Lung (tissue), 12 donors: Measurements from ENCODE around the gene INO80D. TPM values are rescaled to one million over a fixed set of nuclear protein-coding genes. Genes with fewer than 3 reads are reported as not detected.
A peak's percentile ranks its signal among the peaks of the same experiment; 100 is the strongest.

ENCODE experiments used
- ATAC-seq: fragments of 200-7000 bp; cut with Tn5 transposase; one replicate; pipeline ENCODE4 v1.9.1; 2020; ENCODE audit warnings: moderate number of reproducible peaks; ENCODE audit not compliant: insufficient read depth, low FRiP score
- DNase-seq, 3 donors: peaks; one replicate each; pipeline ENCODE4 v3.0.0-alpha.2; 2013 to 2017
- H3K27ac ChIP-seq, 2 donors: one replicate each; pipeline ENCODE4 v1.5.1; 2013; ENCODE audit warnings: mild to moderate bottlenecking in 2 of 2, moderate library complexity in 2 of 2, control low read depth in 1 of 2, inconsistent platforms in 1 of 2, low read depth in 1 of 2, low read length in 1 of 2
- H3K27me3 ChIP-seq, 3 donors: one replicate each; pipeline ENCODE4 v1.5.1; 2013; ENCODE audit warnings: low read length in 2 of 3; ENCODE audit not compliant: control insufficient read depth in 3 of 3, insufficient read depth in 3 of 3
- H3K36me3 ChIP-seq, 4 donors: one replicate each; pipeline ENCODE4 v1.5.1; 2013; ENCODE audit warnings: low read length in 4 of 4, mild to moderate bottlenecking in 1 of 4, moderate library complexity in 1 of 4; ENCODE audit not compliant: control insufficient read depth in 4 of 4, insufficient read depth in 4 of 4
- H3K4me1 ChIP-seq, 5 donors: one replicate each; pipeline ENCODE4 v1.5.1; 2013; ENCODE audit warnings: low read length in 5 of 5, mild to moderate bottlenecking in 2 of 5, moderate library complexity in 1 of 5; ENCODE audit not compliant: control insufficient read depth in 5 of 5, insufficient read depth in 5 of 5
- H3K4me3 ChIP-seq: one replicate; pipeline ENCODE4 v1.5.1; 2013; ENCODE audit warnings: mild to moderate bottlenecking, control low read depth, moderate library complexity
- H3K9ac ChIP-seq, 2 donors: one replicate each; pipeline ENCODE4 v1.5.1; 2013; ENCODE audit warnings: low read length in 2 of 2, control low read depth in 1 of 2; ENCODE audit not compliant: insufficient read depth in 1 of 2
- H3K9me3 ChIP-seq, 4 donors: one replicate each; pipeline ENCODE4 v1.5.1; 2013; ENCODE audit warnings: low read length in 3 of 4, mild to moderate bottlenecking in 1 of 4, moderate library complexity in 1 of 4; ENCODE audit not compliant: control insufficient read depth in 4 of 4, insufficient read depth in 3 of 4
- WGBS, 2 donors: extraction: QIAGEN DNeasy Blood & Tissue Kit; methylation state at CpG; one replicate each; pipeline ENCODE4 v1.1.7; 2013; 5-methylcytosine and 5-hydroxymethylcytosine counted together
- polyA plus RNA-seq, 2 donors: library from polyadenylated mRNA; stranded (reverse); fragments of 200-250 nt; gene quantifications; one replicate each; pipeline ENCODE4 v1.2.1, GENCODE V29; 2013
- total RNA-seq, 2 donors: library from RNA; depleted of rRNA in 1 of 2; stranded (reverse); fragments of >200 nt in 1 of 2; gene quantifications; one replicate each; pipeline ENCODE4 v1.2.1, GENCODE V29; 2014 to 2021
- TF ChIP-seq, protein P1 (sequence below): IDR thresholded peaks from 2 replicates; pipeline ENCODE4 v1.5.1; 2012; ENCODE audit warnings: mild to moderate bottlenecking; ENCODE audit errors: control extremely low read depth, extremely low read depth
- donor health status: control.
- donor health status: control.
- donor health status: Bipolar disorder and iron deficiency.
- donor health status: healthy.
- donor health status: DM: yes; HTN: yes; CAD: no.

The INO80D gene
- total and polyA plus RNA-seq, 4 donors, result 1.9 to 33.5 (median 13.7) TPM

DNA sequence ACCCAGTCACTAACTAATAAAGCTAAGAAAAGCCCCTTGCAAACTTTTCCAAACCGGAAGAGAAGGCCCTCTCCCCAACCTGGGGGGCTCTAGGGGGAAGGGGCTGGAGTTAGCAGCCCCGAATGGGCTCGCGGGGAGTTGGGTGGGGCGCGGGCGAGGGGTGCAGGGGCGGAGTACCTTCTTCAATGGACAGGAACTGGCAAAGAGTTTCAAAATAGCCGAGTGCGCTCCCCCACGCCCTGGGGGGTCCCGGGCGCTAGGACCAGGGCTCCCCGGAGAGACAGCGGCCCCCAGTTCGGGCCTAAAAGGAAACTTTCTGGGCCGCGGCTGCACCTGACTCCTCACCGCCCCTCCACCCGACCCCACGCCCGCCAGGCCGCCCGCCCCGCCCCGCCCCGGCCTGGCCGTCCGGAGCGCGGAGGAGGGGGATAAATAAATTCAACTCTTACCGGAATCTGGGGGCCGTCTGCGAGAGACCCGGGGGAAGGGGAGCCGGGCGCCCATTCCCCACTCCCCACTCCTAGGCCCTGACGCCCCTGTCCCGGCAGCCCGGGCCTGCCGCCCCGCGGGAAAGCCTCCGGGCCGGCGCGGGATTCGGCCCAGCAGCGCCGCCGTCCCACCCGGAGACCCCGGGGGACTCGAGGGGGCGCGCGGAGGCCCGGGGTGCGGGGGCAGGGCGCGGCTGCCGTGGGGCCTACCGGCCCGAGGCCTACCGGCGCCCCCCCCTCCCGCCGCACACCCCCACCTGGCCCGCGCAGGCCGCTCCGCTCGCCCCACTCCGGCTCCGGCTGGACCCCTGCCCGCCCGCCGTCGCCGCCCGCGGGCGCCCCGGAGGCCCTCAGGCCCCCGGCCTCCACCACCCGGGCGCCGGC, 868 bp downstream of the INO80D start:
- H3K36me3 ChIP-seq, result peaks cover 0 to 5% (median 0%) of the 10 kb centered on the region in 4 donors
- DNase-seq, result peak in 2 of 3 donors; percentile 45 to 50
- H3K4me1 ChIP-seq, result peaks cover 0 to 19% (median 6%) of the 10 kb centered on the region in 5 donors
- TF ChIP-seq, protein P1, sequence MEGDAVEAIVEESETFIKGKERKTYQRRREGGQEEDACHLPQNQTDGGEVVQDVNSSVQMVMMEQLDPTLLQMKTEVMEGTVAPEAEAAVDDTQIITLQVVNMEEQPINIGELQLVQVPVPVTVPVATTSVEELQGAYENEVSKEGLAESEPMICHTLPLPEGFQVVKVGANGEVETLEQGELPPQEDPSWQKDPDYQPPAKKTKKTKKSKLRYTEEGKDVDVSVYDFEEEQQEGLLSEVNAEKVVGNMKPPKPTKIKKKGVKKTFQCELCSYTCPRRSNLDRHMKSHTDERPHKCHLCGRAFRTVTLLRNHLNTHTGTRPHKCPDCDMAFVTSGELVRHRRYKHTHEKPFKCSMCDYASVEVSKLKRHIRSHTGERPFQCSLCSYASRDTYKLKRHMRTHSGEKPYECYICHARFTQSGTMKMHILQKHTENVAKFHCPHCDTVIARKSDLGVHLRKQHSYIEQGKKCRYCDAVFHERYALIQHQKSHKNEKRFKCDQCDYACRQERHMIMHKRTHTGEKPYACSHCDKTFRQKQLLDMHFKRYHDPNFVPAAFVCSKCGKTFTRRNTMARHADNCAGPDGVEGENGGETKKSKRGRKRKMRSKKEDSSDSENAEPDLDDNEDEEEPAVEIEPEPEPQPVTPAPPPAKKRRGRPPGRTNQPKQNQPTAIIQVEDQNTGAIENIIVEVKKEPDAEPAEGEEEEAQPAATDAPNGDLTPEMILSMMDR, result no peak
- H3K4me3 ChIP-seq, result peak overlapping the region; percentile 81
- WGBS, 2 donors, result 0 to 1% methylated on average over 48 to 88 of the region's 88 CpGs
- ATAC-seq, result peak; percentile 23
- peak overlapping the region; percentile 98 to 100 for H3K27ac ChIP-seq
- H3K27me3 ChIP-seq, result no peaks in the 10 kb centered on the region
- peak overlapping the region; percentile 82 to 83 for H3K9ac ChIP-seq
- H3K9me3 ChIP-seq, result no peaks in the 10 kb centered on the region

DNA sequence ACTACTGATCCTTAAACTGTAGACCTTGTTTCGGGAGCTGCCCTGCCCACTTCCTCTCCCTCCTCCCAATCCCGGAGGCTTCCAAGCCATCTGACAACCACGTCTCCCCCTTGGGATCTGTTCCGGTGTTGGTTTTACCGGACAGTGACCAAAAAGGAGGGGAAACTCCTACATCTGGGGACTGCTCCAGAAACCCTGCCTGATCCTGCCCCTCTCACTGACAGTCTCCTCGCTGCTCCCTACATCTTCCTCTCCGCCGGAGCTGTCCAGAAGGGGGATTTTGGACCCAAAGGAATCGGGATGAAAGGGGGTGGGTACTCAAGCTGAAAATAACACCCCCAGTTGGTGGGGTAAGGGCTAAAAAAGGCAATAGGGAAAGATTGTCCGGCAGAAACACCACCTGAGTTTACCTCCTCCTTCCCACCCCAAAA, 1.5 kb downstream of the INO80D start:
- TF ChIP-seq, protein P1, result no peak
- peak overlapping the region; percentile 98 to 100 for H3K27ac ChIP-seq
- ATAC-seq (no peak), DNase-seq (peak; percentile 77 to 91 (median 81))
- peak overlapping the region; percentile 82 to 83 for H3K9ac ChIP-seq
- peak overlapping the region; percentile 81 for H3K4me3 ChIP-seq
- peaks cover 0 to 3% (median 0%) of the 10 kb centered on the region in 4 donors for H3K36me3 ChIP-seq
- 0% methylated on average over 10 of the region's 10 CpGs for WGBS, 2 donors
- H3K9me3 ChIP-seq, result no peaks in the 10 kb centered on the region
- peaks cover 0 to 19% (median 6%) of the 10 kb centered on the region in 5 donors for H3K4me1 ChIP-seq
- H3K27me3 ChIP-seq, result no peaks in the 10 kb centered on the region

DNA sequence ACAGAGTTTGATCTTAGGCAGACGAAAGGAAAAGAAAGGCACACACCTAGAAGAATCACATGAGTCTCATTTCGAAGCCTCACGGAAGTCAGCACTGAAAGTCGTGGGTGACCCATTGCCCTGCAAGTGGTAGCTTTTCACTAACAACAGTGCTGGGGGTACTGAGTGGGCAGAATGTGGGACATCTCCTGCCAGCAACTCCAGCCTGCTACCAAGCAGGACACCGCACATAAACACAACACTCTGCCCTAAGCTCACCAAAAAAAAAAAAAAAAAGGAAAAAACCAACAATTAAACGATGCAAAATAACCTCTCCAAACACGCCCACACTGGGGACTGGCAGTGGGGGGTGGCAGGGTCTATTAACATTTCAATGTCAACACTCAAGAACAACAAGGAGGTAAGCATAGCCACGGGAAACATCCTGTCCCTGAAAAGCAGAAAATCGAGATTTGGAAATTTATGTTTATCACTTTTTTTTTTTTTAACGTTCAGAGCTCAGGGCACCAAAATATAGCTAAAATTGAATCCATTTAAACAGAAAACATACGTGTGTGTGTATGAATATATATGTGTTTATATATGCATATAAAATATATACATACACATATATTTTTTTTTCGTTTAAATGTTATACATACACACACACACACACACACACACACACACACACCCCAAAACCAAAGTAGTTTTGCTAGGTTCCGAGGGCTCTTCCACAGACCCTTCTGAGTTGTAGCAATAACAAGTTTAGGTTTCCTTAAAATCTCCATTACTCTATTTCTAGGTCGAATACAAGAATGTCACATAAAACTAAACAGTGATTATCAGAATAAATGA, 2.2 kb downstream of the INO80D start:
- TF ChIP-seq, protein P1, result no peak
- ATAC-seq (no peak), DNase-seq (peak in 2 of 3 donors; percentile 33 to 44)
- H3K27me3 ChIP-seq, result no peaks in the 10 kb centered on the region
- peaks cover 0 to 19% (median 6%) of the 10 kb centered on the region in 5 donors for H3K4me1 ChIP-seq
- peaks cover 0 to 3% (median 0%) of the 10 kb centered on the region in 4 donors for H3K36me3 ChIP-seq
- 6 to 11% methylated on average over 14 of the region's 14 CpGs for WGBS, 2 donors
- peak overlapping the region; percentile 82 to 83 for H3K9ac ChIP-seq
- no peaks in the 10 kb centered on the region for H3K9me3 ChIP-seq
- no peak overlapping the region for H3K4me3 ChIP-seq
- H3K27ac ChIP-seq, result peak overlapping the region; percentile 98 to 100
